Measurements from ENCODE around the gene ECM1. TPM values are rescaled to one million over a fixed set of nuclear protein-coding genes. Genes with fewer than 3 reads are reported as not detected.
A peak's percentile ranks its signal among the peaks of the same experiment; 100 is the strongest.

The ECM1 gene
- total and polyA plus RNA-seq, 2 donors (not counting 1 experiment from before 2014, with no cell fraction given): 25.1 to 108 TPM

- no peak for DNase-seq (ENCODE audit: low read depth in 2 of 2)
- Histone ChIP-seq H2AFZ (ENCODE audit: low read length) (no peak overlapping the region), H4K20me1 (ENCODE audit: control insufficient read depth, extremely low read depth, insufficient read depth, low read length) (no peaks in the 10 kb centered on the region), H3K4me3 (replicated peaks in 1 of 4; ENCODE audit: control extremely low read depth in 1 of 4, insufficient read depth in 1 of 4, low read depth in 3 of 4, low read length in 4 of 4) (peak overlapping the region; percentile 56 to 69 (median 62)), H3K27me3 (ENCODE audit: control insufficient read depth, insufficient read depth, low read length) (no peaks in the 10 kb centered on the region), H3K9ac (ENCODE audit: insufficient read depth, low read length) (peak overlapping the region; percentile 96), H3K27ac (ENCODE audit: insufficient read depth, low read length) (peak overlapping the region; percentile 100), H3K9me3 (ENCODE audit: control insufficient read depth, insufficient read depth, low read depth, low read length) (no peaks in the 10 kb centered on the region), H3K36me3 (ENCODE audit: control insufficient read depth, insufficient read depth, low read length) (peaks cover 9% of the 10 kb centered on the region), H3K79me2 (ENCODE audit: control insufficient read depth, insufficient read depth, low read length) (peaks cover 18% of the 10 kb centered on the region), H3K4me1 (ENCODE audit: control insufficient read depth, extremely low read depth, insufficient read depth, low read length) (peaks cover 37% of the 10 kb centered on the region), H3K4me2 (ENCODE audit: extremely low read depth, insufficient read depth, low read length) (peak overlapping the region; percentile 69)
- TF ChIP-seq EZH2 (IDR thresholded peaks at IDR 0.05; ENCODE audit: low read length, missing control alignments) (no peak), CTCF (conservative IDR thresholded peaks at IDR 0.05 in 1 of 2, IDR thresholded peaks at IDR 0.05 in 1 of 2; ENCODE audit: low read depth in 1 of 2, low read length in 2 of 2) (peak; percentile 67 to 85)
Measured at GRCh38 chr1:150560576-150561253, 52.8 kb downstream of the ECM1 start.

GRCh38 chr1:150561254-150561973 lies 53.5 kb downstream of the ECM1 start:
- Histone ChIP-seq H3K4me2 (ENCODE audit: extremely low read depth, insufficient read depth, low read length) (peak overlapping the region; percentile 97), H3K79me2 (ENCODE audit: control insufficient read depth, insufficient read depth, low read length) (peaks cover 20% of the 10 kb centered on the region), H3K4me3 (replicated peaks in 1 of 4; ENCODE audit: control extremely low read depth in 1 of 4, insufficient read depth in 1 of 4, low read depth in 3 of 4, low read length in 4 of 4) (peak overlapping the region; percentile 56 to 69 (median 62)), H3K9ac (ENCODE audit: insufficient read depth, low read length) (peak overlapping the region; percentile 96), H3K4me1 (ENCODE audit: control insufficient read depth, extremely low read depth, insufficient read depth, low read length) (peaks cover 37% of the 10 kb centered on the region), H3K27me3 (ENCODE audit: control insufficient read depth, insufficient read depth, low read length) (no peaks in the 10 kb centered on the region), H4K20me1 (ENCODE audit: control insufficient read depth, extremely low read depth, insufficient read depth, low read length) (no peaks in the 10 kb centered on the region), H3K9me3 (ENCODE audit: control insufficient read depth, insufficient read depth, low read depth, low read length) (no peaks in the 10 kb centered on the region), H3K36me3 (ENCODE audit: control insufficient read depth, insufficient read depth, low read length) (peaks cover 6% of the 10 kb centered on the region), H2AFZ (ENCODE audit: low read length) (no peak overlapping the region), H3K27ac (ENCODE audit: insufficient read depth, low read length) (peak overlapping the region; percentile 100)
- TF ChIP-seq CTCF (conservative IDR thresholded peaks at IDR 0.05 in 1 of 2, IDR thresholded peaks at IDR 0.05 in 1 of 2; ENCODE audit: low read depth in 1 of 2, low read length in 2 of 2): peak in 1 of 2 donors; percentile 18
- TF ChIP-seq EZH2 (IDR thresholded peaks at IDR 0.05; ENCODE audit: low read length, missing control alignments): no peak
- DNase-seq (ENCODE audit: low read depth in 2 of 2): peak; percentile 99

- DNase-seq (ENCODE audit: low read depth in 2 of 2): peak; percentile 95 to 97
- peaks cover 41% of the 10 kb centered on the region for H3K4me1 ChIP-seq (ENCODE audit: control insufficient read depth, extremely low read depth, insufficient read depth, low read length)
Measured at GRCh38 chr1:150561974-150562445, 54.1 kb downstream of the ECM1 start.

More at GRCh38 chr1:150561974-150562445, 54.1 kb downstream of the ECM1 start:
- peak overlapping the region; percentile 100 for H3K27ac ChIP-seq (ENCODE audit: insufficient read depth, low read length)
- H3K9me3 ChIP-seq (ENCODE audit: control insufficient read depth, insufficient read depth, low read depth, low read length): no peaks in the 10 kb centered on the region
- no peaks in the 10 kb centered on the region for H3K27me3 ChIP-seq (ENCODE audit: control insufficient read depth, insufficient read depth, low read length)
- peak overlapping the region; percentile 28 to 66 (median 56) for H3K4me3 ChIP-seq (replicated peaks in 1 of 4; ENCODE audit: control extremely low read depth in 1 of 4, insufficient read depth in 1 of 4, low read depth in 3 of 4, low read length in 4 of 4)
- H3K9ac ChIP-seq (ENCODE audit: insufficient read depth, low read length): peak overlapping the region; percentile 96
- no peak overlapping the region for H2AFZ ChIP-seq (ENCODE audit: low read length)
- H3K79me2 ChIP-seq (ENCODE audit: control insufficient read depth, insufficient read depth, low read length): peaks cover 26% of the 10 kb centered on the region
- TF ChIP-seq EZH2 (IDR thresholded peaks at IDR 0.05; ENCODE audit: low read length, missing control alignments): no peak
- no peak for TF ChIP-seq CTCF (conservative IDR thresholded peaks at IDR 0.05 in 1 of 2, IDR thresholded peaks at IDR 0.05 in 1 of 2; ENCODE audit: low read depth in 1 of 2, low read length in 2 of 2)
- H3K36me3 ChIP-seq (ENCODE audit: control insufficient read depth, insufficient read depth, low read length): peaks cover 6% of the 10 kb centered on the region
- H4K20me1 ChIP-seq (ENCODE audit: control insufficient read depth, extremely low read depth, insufficient read depth, low read length): no peaks in the 10 kb centered on the region
- H3K4me2 ChIP-seq (ENCODE audit: extremely low read depth, insufficient read depth, low read length): peak overlapping the region; percentile 97
